ENCODE results near the gene BBS12. TPM values are rescaled to one million over a fixed set of nuclear protein-coding genes. Genes with fewer than 3 reads are reported as not detected.

The BBS12 gene
- total and polyA plus RNA-seq, 2 donors (not counting 1 experiment from before 2014, with no cell fraction given) = 0.25 to 3.4 TPM

DNA sequence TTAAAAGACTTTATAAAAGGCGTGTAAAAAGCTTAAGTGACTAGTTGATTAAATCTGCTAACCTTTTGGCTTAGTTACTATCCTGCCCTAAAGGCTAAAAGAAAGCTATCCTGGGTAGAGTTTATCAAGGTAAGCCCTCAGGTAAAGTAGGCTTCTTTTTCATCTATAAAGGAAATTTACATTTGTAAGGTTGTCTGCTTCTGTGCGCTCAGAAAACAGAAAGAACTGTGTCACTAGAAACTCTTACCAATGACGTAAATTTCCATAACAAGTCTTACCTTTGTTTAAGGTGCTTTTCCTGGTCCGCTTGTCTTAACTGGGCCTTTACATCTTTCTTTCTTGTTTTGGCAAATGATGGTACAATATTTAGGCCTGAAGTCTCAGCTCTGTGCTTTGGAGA lies 56.4 kb downstream of the BBS12 start:
- H3K4me1 Mint-ChIP-seq = no peaks in the 10 kb centered on the region
- no peak overlapping the region for H3K4me2 ChIP-seq (replicated peaks; ENCODE audit: low read depth, low read length, poor library complexity, severe bottlenecking)
- no peaks in the 10 kb centered on the region for H3K36me3 ChIP-seq (replicated peaks in 1 of 2; ENCODE audit: control extremely low read depth in 1 of 2, control insufficient read depth in 1 of 2, extremely low read depth in 1 of 2, insufficient read depth in 2 of 2, low read length in 1 of 2)
- ATAC-seq (ENCODE audit: low read depth) (no peak), DNase-seq (no peak)
- H3K27me3 Mint-ChIP-seq = no peaks in the 10 kb centered on the region
- no peaks in the 10 kb centered on the region for H3K9me3 Mint-ChIP-seq (ENCODE audit: insufficient read depth)
- H3K4me3 Mint-ChIP-seq = no peak overlapping the region
- H3K27ac Mint-ChIP-seq = no peak overlapping the region
- intact Hi-C loops (cut with micrococcal nuclease) = no loop called here
- TF ChIP-seq EZH2 (IDR thresholded peaks at IDR 0.05; ENCODE audit: borderline replicate concordance, insufficient read depth, low read depth, low read length, poor library complexity, severe bottlenecking) = no peak
- TF ChIP-seq, protein P1, sequence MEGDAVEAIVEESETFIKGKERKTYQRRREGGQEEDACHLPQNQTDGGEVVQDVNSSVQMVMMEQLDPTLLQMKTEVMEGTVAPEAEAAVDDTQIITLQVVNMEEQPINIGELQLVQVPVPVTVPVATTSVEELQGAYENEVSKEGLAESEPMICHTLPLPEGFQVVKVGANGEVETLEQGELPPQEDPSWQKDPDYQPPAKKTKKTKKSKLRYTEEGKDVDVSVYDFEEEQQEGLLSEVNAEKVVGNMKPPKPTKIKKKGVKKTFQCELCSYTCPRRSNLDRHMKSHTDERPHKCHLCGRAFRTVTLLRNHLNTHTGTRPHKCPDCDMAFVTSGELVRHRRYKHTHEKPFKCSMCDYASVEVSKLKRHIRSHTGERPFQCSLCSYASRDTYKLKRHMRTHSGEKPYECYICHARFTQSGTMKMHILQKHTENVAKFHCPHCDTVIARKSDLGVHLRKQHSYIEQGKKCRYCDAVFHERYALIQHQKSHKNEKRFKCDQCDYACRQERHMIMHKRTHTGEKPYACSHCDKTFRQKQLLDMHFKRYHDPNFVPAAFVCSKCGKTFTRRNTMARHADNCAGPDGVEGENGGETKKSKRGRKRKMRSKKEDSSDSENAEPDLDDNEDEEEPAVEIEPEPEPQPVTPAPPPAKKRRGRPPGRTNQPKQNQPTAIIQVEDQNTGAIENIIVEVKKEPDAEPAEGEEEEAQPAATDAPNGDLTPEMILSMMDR (IDR thresholded peaks at IDR 0.05) = no peak
- no peaks in the 10 kb centered on the region for H3K9me3 ChIP-seq (ENCODE audit: control extremely low read depth in 1 of 3, control insufficient read depth in 2 of 3, insufficient read depth in 1 of 3, low read length in 2 of 3)
- no peak overlapping the region for H3K4me3 ChIP-seq (ENCODE audit: control extremely low read depth in 1 of 5, extremely low read depth in 1 of 5, insufficient read depth in 1 of 5, low read depth in 2 of 5, low read length in 4 of 5)
- no peaks in the 10 kb centered on the region for H3K4me1 ChIP-seq (ENCODE audit: control insufficient read depth in 2 of 2, insufficient read depth in 2 of 2, low read length in 2 of 2)
- no peaks in the 10 kb centered on the region for H4K20me1 ChIP-seq (ENCODE audit: control insufficient read depth, insufficient read depth, low read length, poor library complexity, severe bottlenecking)
- H3K79me2 ChIP-seq (ENCODE audit: control insufficient read depth, insufficient read depth, low read length) = no peaks in the 10 kb centered on the region
- no peak overlapping the region for H2AFZ ChIP-seq (ENCODE audit: insufficient read depth, low read depth, low read length, poor library complexity, severe bottlenecking)
- no peak overlapping the region for H3K9ac ChIP-seq (ENCODE audit: low read length)
- CTCF ChIA-PET = no interaction called here
- WGBS (ENCODE audit: insufficient coverage) = no CpG with 5 or more reads among the region's 4 CpGs
- no peak overlapping the region for H3K27ac ChIP-seq (ENCODE audit: low read length in 2 of 2)
- POLR2A ChIA-PET = no interaction called here
- H3K27me3 ChIP-seq (replicated peaks in 1 of 4; ENCODE audit: control extremely low read depth in 1 of 4, control insufficient read depth in 3 of 4, insufficient read depth in 4 of 4, low read length in 3 of 4) = no peaks in the 10 kb centered on the region

DNA sequence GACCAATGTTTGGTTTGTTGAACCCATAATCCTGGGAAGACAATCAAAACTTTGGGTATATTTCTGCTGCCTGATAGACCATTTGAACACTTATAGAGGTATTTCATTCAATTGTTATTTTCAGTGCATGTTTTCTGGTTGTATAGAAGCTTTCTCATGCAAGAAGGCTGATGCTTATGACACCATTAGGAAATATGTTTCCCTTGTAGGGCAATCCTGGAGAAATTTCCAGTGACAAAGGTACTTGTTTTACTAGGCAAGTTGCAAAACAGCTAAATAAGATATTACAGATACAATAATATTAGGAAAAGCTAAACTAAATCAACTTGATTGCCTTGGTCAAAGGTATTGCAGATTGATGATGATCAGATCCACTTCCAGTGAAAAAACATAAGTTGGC lies 61.3 kb downstream of the BBS12 start:
- intact Hi-C loops (cut with micrococcal nuclease) = no loop called here
- Histone ChIP-seq H3K9ac (ENCODE audit: low read length) (no peak overlapping the region), H3K4me1 (ENCODE audit: control insufficient read depth in 2 of 2, insufficient read depth in 2 of 2, low read length in 2 of 2) (no peaks in the 10 kb centered on the region), H3K27ac (ENCODE audit: low read length in 2 of 2) (no peak overlapping the region), H3K36me3 (replicated peaks in 1 of 2; ENCODE audit: control extremely low read depth in 1 of 2, control insufficient read depth in 1 of 2, extremely low read depth in 1 of 2, insufficient read depth in 2 of 2, low read length in 1 of 2) (no peaks in the 10 kb centered on the region), H3K79me2 (ENCODE audit: control insufficient read depth, insufficient read depth, low read length) (no peaks in the 10 kb centered on the region), H2AFZ (ENCODE audit: insufficient read depth, low read depth, low read length, poor library complexity, severe bottlenecking) (no peak overlapping the region), H3K4me2 (replicated peaks; ENCODE audit: low read depth, low read length, poor library complexity, severe bottlenecking) (no peak overlapping the region), H3K9me3 (ENCODE audit: control extremely low read depth in 1 of 3, control insufficient read depth in 2 of 3, insufficient read depth in 1 of 3, low read length in 2 of 3) (no peaks in the 10 kb centered on the region), H4K20me1 (ENCODE audit: control insufficient read depth, insufficient read depth, low read length, poor library complexity, severe bottlenecking) (no peaks in the 10 kb centered on the region), H3K4me3 (ENCODE audit: control extremely low read depth in 1 of 5, extremely low read depth in 1 of 5, insufficient read depth in 1 of 5, low read depth in 2 of 5, low read length in 4 of 5) (no peak overlapping the region), H3K27me3 (replicated peaks in 1 of 4; ENCODE audit: control extremely low read depth in 1 of 4, control insufficient read depth in 3 of 4, insufficient read depth in 4 of 4, low read length in 3 of 4) (no peaks in the 10 kb centered on the region)
- ATAC-seq (ENCODE audit: low read depth) (no peak), DNase-seq (no peak)
- no peak overlapping the region for H3K4me3 Mint-ChIP-seq
- H3K27ac Mint-ChIP-seq = no peak overlapping the region
- CTCF ChIA-PET = no interaction called here
- TF ChIP-seq, protein P1 (IDR thresholded peaks at IDR 0.05) = no peak
- no peak for TF ChIP-seq EZH2 (IDR thresholded peaks at IDR 0.05; ENCODE audit: borderline replicate concordance, insufficient read depth, low read depth, low read length, poor library complexity, severe bottlenecking)
- H3K9me3 Mint-ChIP-seq (ENCODE audit: insufficient read depth) = no peaks in the 10 kb centered on the region
- H3K27me3 Mint-ChIP-seq = peaks cover 14% of the 10 kb centered on the region
- no peaks in the 10 kb centered on the region for H3K4me1 Mint-ChIP-seq
- POLR2A ChIA-PET = no interaction called here

Other genes starting within 250 kb of the BBS12 start
- gene IL21, start 111.6 kb upstream of the BBS12 start, total RNA-seq = not detected in 2 replicates
- gene IL21, start 111.6 kb upstream of the BBS12 start, polyA plus RNA-seq = not detected in 2 replicates
- not detected in 2 replicates for gene FGF2, start 94.1 kb downstream of the BBS12 start, total RNA-seq
- 0.13 and 0.42 TPM in 2 replicates for gene FGF2, start 94.1 kb downstream of the BBS12 start, polyA plus RNA-seq
- 3.1 and 3.4 TPM in 2 replicates for gene NUDT6, start 189.9 kb downstream of the BBS12 start, total RNA-seq
- 1.7 and 2.4 TPM in 2 replicates for gene NUDT6, start 189.9 kb downstream of the BBS12 start, polyA plus RNA-seq

All from B cell (primary cell).